HG03575 (cell line): ENCODE results near the gene BOLA1.
A peak's percentile ranks its signal among the peaks of the same experiment; 100 is the strongest.
"Not testable (repeated sequence)": the region's sequence is repeated elsewhere in the genome, so short reads cannot be mapped to it uniquely, and the experiment has no call there.

Experiments
- ATAC-seq: cut with Tn5 transposase; IDR thresholded peaks from one replicate; pipeline ENCODE4 v1.9.1; 2021; ENCODE audit not compliant: unreplicated experiment, insufficient number of reproducible peaks, low FRiP score; ENCODE audit errors: extremely low read depth

BOLA1 gene

GRCh38 chr1:149899460-149900284, at the start of gene BOLA1:
BOLA1 (plus strand) TSS chr1:149899568; CDS start chr1:149900060, 492 bp downstream.
- no peak for ATAC-seq

- no peak for ATAC-seq
These were observed 49.4 kb upstream of the BOLA1 start for GRCh38 chr1:149849947-149850360.

GRCh38 chr1:149850732-149851345, 48.5 kb upstream of the BOLA1 start:
- ATAC-seq = peak; percentile 45

DNA sequence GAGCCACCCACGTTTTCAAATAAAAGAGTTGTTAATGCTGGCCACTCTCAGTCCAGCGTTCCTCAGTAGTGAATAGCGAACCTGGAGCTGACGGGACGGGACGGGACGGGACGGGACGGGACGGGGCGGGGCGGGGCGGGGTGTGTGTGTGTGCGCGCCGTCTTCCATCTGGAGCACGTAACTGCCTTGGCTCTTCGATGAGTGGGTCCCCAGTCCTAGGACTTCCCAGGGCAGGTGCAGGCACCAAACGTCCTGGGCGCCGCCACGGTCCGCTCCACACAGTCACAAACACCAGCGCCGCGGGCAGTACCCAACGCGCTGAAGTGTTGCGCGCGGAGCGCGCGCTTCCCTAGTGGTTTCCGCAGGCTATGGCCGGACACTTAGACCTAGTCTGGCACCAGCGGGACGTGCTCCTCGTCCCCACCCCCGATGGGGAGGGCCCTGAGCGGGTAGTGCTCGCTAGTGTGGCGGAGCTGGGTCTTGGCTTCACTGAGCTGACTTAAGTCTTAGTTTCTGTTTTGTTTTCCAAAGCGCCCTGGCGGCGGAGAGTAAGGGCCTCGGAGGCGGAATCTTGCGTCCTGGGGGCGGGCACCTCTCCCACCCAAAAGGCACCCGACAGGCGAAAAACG, 47.7 kb upstream of the BOLA1 start:
- ATAC-seq = not testable (repeated sequence)

DNA sequence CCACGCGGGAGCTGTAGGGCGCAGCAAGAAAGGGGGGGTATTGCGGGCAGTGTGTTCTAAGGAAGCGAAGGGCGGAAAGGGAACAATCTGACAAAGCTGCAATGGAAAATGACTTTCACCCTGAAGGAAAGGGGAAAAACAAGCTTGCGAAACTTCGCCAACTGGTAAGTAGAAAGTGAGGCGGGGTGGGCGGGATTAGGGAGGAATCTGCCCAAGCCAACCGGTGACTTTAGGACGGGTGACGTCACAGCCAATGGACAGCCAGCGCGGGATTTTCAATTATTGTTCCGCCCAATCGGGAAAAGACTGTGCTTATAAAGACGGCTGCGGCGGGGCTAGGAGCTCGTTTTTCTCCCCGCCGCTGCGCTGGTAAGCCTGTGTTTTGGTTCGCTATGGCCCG, 47.1 kb upstream of the BOLA1 start:
- ATAC-seq = not testable (repeated sequence)

- not testable (repeated sequence) for ATAC-seq
These were observed 39.1 kb upstream of the BOLA1 start for GRCh38 chr1:149860271-149860670.

DNA sequence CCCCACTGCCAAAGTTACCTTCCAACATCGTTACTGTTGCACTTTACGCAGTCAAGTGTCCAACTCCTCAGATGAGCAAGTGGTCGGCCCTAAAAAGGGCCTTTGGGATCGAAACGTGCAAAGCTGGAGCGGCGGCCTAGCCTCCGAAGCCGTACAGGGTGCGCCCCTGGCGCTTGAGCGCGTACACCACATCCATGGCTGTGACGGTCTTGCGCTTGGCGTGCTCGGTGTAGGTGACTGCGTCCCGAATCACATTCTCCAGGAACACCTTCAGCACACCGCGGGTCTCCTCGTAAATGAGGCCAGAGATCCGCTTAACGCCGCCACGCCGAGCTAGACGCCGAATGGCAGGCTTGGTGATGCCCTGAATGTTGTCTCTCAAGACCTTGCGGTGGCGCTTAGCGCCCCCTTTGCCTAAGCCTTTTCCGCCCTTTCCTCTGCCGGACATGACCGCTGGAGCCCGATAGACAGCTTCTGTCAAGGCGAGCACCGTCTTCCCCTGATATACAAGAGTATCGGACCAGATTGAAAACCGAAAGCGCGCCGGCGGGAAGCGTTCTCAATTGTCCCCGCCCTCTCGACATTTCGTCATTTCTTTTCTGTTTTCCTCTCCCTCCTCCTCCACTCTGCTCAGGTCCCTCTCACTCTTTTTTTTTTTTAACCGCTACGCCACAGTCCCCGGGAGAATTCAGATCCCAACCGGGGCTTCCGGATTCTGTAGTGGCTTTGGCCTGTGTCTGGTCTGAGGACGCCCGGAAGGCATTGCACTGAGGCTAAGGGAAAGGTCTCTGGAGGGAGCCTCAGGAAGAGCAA, 38.5 kb upstream of the BOLA1 start:
- ATAC-seq = not testable (repeated sequence)

- ATAC-seq = not testable (repeated sequence)
These were observed 37.8 kb upstream of the BOLA1 start for GRCh38 chr1:149861497-149862054.

DNA sequence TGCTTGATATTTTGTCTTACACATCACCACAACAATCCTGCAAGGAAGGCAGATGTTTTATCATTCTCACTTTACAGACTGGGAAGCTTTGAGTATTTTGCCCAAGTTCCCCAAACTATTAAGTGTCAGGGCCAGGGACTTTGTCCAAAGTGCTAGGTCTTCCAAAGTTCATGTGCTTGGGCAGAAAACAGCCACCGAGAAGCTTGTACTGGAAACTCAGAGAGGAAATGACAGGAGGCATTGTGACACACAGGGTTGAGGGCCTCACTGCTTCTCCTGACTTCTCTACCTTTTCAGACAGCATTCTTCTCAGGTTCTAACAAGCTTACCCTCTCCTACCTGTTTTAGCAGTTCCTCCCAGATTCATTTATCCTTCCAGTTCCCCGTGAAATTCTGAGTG, 32.5 kb upstream of the BOLA1 start:
- ATAC-seq = not testable (repeated sequence)

- not testable (repeated sequence) for ATAC-seq
These were observed 26.3 kb upstream of the BOLA1 start for GRCh38 chr1:149873060-149873459.

DNA sequence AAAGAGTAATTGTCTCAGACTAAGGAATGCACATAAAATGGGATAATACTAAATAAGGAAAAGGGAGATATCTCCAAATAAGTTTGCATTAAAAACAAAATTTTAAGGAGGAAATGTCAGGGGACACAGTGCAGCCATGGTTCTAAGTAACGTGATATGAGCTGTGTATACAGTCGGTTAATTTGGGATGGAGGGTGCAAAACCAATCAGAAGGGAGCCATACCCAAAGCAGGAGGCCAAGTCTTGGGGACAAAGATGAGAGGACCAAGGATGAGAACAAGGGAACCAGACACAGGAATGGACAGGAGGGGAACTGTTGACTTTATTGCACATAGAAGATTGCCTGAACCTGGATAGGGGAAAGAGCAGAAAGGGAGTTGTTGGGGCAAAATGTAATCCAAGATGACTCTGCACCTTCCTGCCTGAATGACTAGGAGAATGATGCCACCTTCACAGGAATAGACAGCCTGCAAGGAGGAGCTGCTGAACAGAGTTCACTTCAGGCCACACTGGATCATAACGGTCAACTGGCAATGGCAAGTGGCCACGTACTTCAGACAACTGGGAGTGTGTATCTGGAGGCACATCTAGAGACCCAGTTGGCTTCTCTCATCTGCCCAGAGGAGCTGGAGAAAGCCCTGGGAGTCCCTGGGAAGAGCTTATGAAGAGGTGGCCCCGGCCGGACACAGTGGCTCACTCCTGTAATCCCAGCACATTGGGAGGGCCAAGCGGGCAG, 22.0 kb upstream of the BOLA1 start:
- ATAC-seq = no peak

DNA sequence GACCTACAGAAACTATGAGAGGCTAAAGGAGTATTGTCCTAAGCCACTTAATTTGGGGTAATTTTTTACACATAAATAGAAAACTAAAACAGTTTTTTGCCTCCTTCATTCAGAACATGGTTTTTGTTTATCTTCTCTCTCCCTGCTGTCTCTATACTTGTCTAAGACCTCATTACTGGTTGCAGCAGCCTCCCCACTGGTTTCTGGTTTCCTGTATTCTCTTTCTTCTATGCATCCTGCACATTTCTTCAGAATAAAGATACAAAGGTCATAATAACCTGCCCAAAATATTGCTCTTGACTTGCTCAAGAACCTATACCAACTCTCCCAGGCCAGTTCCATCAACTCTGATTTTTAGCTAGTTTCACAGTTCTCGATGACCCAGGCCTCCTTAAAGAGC, 19.8 kb upstream of the BOLA1 start:
- no peak for ATAC-seq

DNA sequence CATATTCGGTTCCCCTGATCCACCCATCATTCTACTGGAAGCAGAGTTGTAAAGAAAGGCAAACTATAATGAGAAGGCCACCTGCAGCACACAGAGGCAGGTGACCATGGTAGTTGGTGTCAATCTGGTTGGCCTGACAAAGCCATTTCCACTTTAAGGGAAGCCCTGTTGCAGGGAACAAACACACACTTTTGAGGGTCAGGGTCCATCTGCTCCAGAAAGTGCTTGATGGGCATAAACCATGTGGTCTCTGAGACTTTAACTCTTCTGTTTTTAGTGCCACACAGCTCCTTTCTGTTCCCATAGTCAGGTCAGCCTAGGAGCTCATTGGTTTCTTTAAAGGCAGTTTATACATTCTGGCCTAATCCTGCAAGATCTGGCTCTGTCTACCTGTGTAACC, 17.5 kb upstream of the BOLA1 start:
- ATAC-seq = no peak

- no peak for ATAC-seq
These were observed 15.6 kb upstream of the BOLA1 start for GRCh38 chr1:149883598-149884247.

- ATAC-seq = no peak
These were observed 14.7 kb upstream of the BOLA1 start for GRCh38 chr1:149884433-149885338.

- ATAC-seq = no peak
These were observed 13.8 kb upstream of the BOLA1 start for GRCh38 chr1:149885339-149886120.
